ENCODE data around the gene EFCAB11. TPM values are rescaled to one million over a fixed set of nuclear protein-coding genes. Genes with fewer than 3 reads are reported as not detected.

EFCAB11 gene
- total RNA-seq, 1 donor from 2014 or later, result 20.8 TPM

GRCh38 chr14:89952576-89952975 is 2.0 kb downstream of the EFCAB11 start:
- H3K4me3 Mint-ChIP-seq (ENCODE audit: low read depth), result peak overlapping the region; percentile 42
- peaks cover 6% of the 10 kb centered on the region for H3K9me3 Mint-ChIP-seq (ENCODE audit: low read depth)
- H3K27me3 Mint-ChIP-seq, result no peaks in the 10 kb centered on the region
- H3K4me1 Mint-ChIP-seq (ENCODE audit: low read depth), result peaks cover 23% of the 10 kb centered on the region
- DNase-seq (ENCODE audit: low spot score, unreplicated experiment), result no peak
- no peak overlapping the region for H3K27ac Mint-ChIP-seq
- peaks cover 20% of the 10 kb centered on the region for H3K36me3 Mint-ChIP-seq (ENCODE audit: insufficient read depth)
- no peak for TF ChIP-seq CTCF (IDR thresholded peaks at IDR 0.05; ENCODE audit: unreplicated experiment)

GRCh38 chr14:89947344-89947743 is 7.2 kb downstream of the EFCAB11 start:
- no peak for DNase-seq (ENCODE audit: low spot score, unreplicated experiment)
- no peak overlapping the region for H3K27ac Mint-ChIP-seq
- peaks cover 5% of the 10 kb centered on the region for H3K4me1 Mint-ChIP-seq (ENCODE audit: low read depth)
- peaks cover 12% of the 10 kb centered on the region for H3K9me3 Mint-ChIP-seq (ENCODE audit: low read depth)
- H3K36me3 Mint-ChIP-seq (ENCODE audit: insufficient read depth), result peaks cover 29% of the 10 kb centered on the region
- H3K27me3 Mint-ChIP-seq, result no peaks in the 10 kb centered on the region
- H3K4me3 Mint-ChIP-seq (ENCODE audit: low read depth), result no peak overlapping the region
- no peak for TF ChIP-seq CTCF (IDR thresholded peaks at IDR 0.05; ENCODE audit: unreplicated experiment)

DNA sequence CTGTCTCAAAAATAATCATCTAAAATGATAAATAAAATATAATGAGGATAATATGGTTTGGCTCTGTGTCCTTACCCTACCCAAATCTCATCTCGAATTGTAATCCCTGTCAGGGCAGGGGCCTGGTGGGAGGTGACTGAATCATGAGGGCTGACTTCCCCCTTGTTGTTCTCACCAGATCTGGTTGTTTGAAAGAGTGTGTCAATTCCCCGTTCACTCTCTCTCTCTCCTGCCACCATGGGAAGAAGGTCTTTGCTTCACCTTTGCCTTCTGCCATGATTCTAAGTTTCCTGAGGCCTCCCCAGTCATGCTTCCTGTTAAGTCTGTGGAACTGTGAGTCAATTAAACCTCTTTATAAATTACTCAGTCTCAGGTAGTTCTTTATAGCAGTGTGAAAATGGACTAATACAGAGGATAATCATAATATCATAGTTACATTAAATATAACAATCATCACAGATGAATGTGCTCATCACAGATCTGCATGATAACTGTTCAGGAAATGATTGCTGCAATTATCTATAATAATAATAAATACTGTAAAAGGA is 12.6 kb downstream of the EFCAB11 start:
- Mint-ChIP-seq H3K9me3 (ENCODE audit: low read depth) (peaks cover 6% of the 10 kb centered on the region), H3K27me3 (no peaks in the 10 kb centered on the region)

DNA sequence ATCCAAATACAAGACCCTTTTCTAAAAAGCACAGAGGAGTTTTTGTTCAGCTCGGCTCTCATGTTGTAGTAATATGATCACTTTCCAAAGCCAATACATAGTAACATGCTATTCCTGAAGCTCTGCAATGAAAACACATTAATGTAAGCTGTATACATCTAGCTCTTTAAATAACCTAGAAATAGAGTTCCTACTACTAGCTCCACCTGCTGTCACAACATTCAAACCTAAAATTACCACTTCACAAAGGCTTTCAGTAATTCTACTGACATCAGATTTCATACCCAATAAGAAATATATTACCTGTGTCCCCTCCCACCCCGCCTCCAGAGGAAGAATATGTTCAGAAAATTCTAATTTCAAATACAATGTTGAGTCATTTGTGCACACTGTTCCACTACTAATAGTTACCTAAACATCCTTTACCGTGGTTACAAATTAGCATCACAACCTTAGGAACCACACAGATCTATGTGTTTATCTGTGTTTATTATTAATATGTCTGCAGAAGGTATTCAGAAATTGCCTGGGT is 17.8 kb downstream of the EFCAB11 start:
- no peaks in the 10 kb centered on the region for H3K36me3 Mint-ChIP-seq (ENCODE audit: insufficient read depth)
- no peak overlapping the region for H3K27ac Mint-ChIP-seq
- no peak for DNase-seq (ENCODE audit: low spot score, unreplicated experiment)
- no peak overlapping the region for H3K4me3 Mint-ChIP-seq (ENCODE audit: low read depth)
- H3K4me1 Mint-ChIP-seq (ENCODE audit: low read depth), result peaks cover 4% of the 10 kb centered on the region
- H3K9me3 Mint-ChIP-seq (ENCODE audit: low read depth), result no peaks in the 10 kb centered on the region
- no peak for TF ChIP-seq CTCF (IDR thresholded peaks at IDR 0.05; ENCODE audit: unreplicated experiment)
- H3K27me3 Mint-ChIP-seq, result no peaks in the 10 kb centered on the region

More for the DNA sequence above, 12.6 kb downstream of the EFCAB11 start:
- H3K36me3 Mint-ChIP-seq (ENCODE audit: insufficient read depth), result peaks cover 9% of the 10 kb centered on the region
- H3K27ac Mint-ChIP-seq, result no peak overlapping the region
- DNase-seq (ENCODE audit: low spot score, unreplicated experiment), result no peak
- TF ChIP-seq CTCF (IDR thresholded peaks at IDR 0.05; ENCODE audit: unreplicated experiment), result no peak
- no peak overlapping the region for H3K4me3 Mint-ChIP-seq (ENCODE audit: low read depth)
- peaks cover 5% of the 10 kb centered on the region for H3K4me1 Mint-ChIP-seq (ENCODE audit: low read depth)

DNA sequence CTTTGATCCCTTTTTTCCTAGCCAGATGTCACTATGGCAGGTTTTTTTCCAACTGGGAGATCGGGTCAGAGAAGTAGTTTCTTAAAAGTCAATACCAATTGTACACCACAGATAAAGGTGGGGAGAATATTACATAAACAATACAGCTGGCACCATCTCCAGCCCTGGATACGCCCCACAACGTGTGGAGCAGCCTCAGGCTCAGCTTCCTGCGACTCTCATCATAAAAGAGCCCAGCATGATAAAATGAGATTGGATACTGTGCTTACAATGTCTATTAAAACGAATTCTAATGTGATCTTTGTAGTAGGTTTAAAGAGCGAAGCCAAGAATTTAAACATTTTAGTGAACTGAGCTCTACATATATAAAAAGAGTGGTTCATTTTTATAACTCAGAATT is 21.5 kb downstream of the EFCAB11 start:
- DNase-seq (ENCODE audit: low spot score, unreplicated experiment), result no peak
- Mint-ChIP-seq H3K27me3 (no peaks in the 10 kb centered on the region), H3K4me3 (ENCODE audit: low read depth) (no peak overlapping the region), H3K27ac (no peak overlapping the region), H3K36me3 (ENCODE audit: insufficient read depth) (peaks cover 2% of the 10 kb centered on the region), H3K4me1 (ENCODE audit: low read depth) (peaks cover 4% of the 10 kb centered on the region), H3K9me3 (ENCODE audit: low read depth) (no peaks in the 10 kb centered on the region)
- no peak for TF ChIP-seq CTCF (IDR thresholded peaks at IDR 0.05; ENCODE audit: unreplicated experiment)
